ENCODE measurements around the gene FNDC4. TPM values are rescaled to one million over a fixed set of nuclear protein-coding genes. Genes with fewer than 3 reads are reported as not detected.
A peak's percentile ranks its signal among the peaks of the same experiment; 100 is the strongest.

Gene FNDC4
- total RNA-seq, 6 experiments from 2014 or later: 3.1 to 6.9 (median 5.4) TPM

DNA sequence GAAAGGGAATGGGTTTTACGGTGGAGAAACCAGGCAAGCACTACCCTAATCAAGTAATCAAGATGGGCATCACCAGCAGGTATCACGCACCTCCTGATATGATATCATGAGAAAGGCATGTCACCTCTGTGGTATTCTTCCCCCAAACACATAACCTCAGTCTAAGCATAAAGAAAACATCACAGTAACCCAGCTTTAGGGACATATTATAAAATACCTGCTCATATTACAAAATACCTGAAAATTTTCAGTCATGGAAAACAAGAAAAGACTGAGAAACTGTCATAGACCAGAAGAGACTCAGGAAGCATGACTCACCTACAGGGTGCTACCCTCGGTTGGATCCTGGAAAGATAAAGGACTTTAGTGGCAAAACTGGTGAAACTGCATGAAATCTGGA, 32.2 kb upstream of the FNDC4 start:
- Mint-ChIP-seq H3K4me3 (no peak overlapping the region), H3K27ac (no peak overlapping the region), H3K4me1 (ENCODE audit: low read depth) (no peaks in the 10 kb centered on the region), H3K9me3 (peaks cover 3% of the 10 kb centered on the region; the same call in 1 of the 2 replicates), H3K27me3 (ENCODE audit: insufficient read depth) (peaks cover 16% of the 10 kb centered on the region), H3K36me3 (ENCODE audit: low read depth) (no peaks in the 10 kb centered on the region)
- no peak for DNase-seq
- TF ChIP-seq CTCF (IDR thresholded peaks at IDR 0.05): no peak

- no peak overlapping the region for H3K4me3 Mint-ChIP-seq
Measured at GRCh38 chr2:27522400-27522945, 27.5 kb upstream of the FNDC4 start.

GRCh38 chr2:27520316-27520715, 25.3 kb upstream of the FNDC4 start:
- peaks cover 33% of the 10 kb centered on the region for H3K27me3 Mint-ChIP-seq (ENCODE audit: insufficient read depth)
- no peak overlapping the region for H3K27ac Mint-ChIP-seq
- H3K4me1 Mint-ChIP-seq (ENCODE audit: low read depth): no peaks in the 10 kb centered on the region
- TF ChIP-seq CTCF (IDR thresholded peaks at IDR 0.05): no peak
- no peak overlapping the region for H3K4me3 Mint-ChIP-seq
- H3K9me3 Mint-ChIP-seq: no peaks in the 10 kb centered on the region
- no peak for DNase-seq
- H3K36me3 Mint-ChIP-seq (ENCODE audit: low read depth): no peaks in the 10 kb centered on the region

More at GRCh38 chr2:27522400-27522945, 27.5 kb upstream of the FNDC4 start:
- Mint-ChIP-seq H3K27ac (no peak overlapping the region), H3K9me3 (no peaks in the 10 kb centered on the region), H3K27me3 (ENCODE audit: insufficient read depth) (peaks cover 22% of the 10 kb centered on the region), H3K36me3 (ENCODE audit: low read depth) (no peaks in the 10 kb centered on the region), H3K4me1 (ENCODE audit: low read depth) (no peaks in the 10 kb centered on the region)
- DNase-seq: no peak
- peak; percentile 28; the same call in 1 of the 2 replicates for TF ChIP-seq CTCF (IDR thresholded peaks at IDR 0.05)

- no peak for DNase-seq
- no peak for TF ChIP-seq CTCF (IDR thresholded peaks at IDR 0.05)
- Mint-ChIP-seq H3K9me3 (no peaks in the 10 kb centered on the region), H3K36me3 (ENCODE audit: low read depth) (no peaks in the 10 kb centered on the region), H3K27ac (no peak overlapping the region), H3K4me1 (ENCODE audit: low read depth) (no peaks in the 10 kb centered on the region), H3K27me3 (ENCODE audit: insufficient read depth) (peaks cover 30% of the 10 kb centered on the region), H3K4me3 (no peak overlapping the region)
Measured at GRCh38 chr2:27518782-27519113, 23.7 kb upstream of the FNDC4 start.

DNA sequence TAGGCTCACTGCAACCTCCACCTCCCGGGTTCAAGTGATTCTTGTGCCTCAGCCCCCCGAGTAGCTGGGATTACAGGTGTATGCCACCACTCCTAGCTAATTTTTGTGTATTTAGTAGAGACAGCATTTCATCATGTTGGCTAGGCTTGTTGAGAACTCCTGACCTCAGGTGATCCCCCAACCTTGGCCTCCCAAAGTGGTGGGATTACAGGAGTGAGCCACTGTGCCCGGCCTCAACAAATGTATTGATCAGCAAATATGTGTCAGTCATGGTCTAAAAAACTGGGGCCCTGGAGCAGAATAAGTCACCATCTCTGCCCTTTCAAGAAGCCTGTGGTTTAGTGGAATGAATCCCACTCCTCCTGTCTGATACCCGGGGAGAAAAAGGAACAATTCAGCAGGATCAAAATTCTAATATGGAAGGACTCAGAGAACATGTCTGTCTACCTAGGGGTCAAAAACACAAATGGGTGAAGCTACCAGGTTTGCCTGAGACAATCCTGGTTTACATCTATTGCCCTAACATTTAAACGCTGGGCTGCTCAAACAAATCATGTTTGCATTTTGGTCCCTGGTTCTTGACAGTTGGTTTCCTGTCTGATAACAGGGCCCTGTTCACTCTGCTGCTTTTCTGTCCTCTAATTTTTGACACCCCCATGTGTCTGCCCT, 23.2 kb upstream of the FNDC4 start:
- no peak for TF ChIP-seq CTCF (IDR thresholded peaks at IDR 0.05)
- Mint-ChIP-seq H3K36me3 (ENCODE audit: low read depth) (no peaks in the 10 kb centered on the region), H3K9me3 (no peaks in the 10 kb centered on the region), H3K4me1 (ENCODE audit: low read depth) (no peaks in the 10 kb centered on the region), H3K27me3 (ENCODE audit: insufficient read depth) (peaks cover 35% of the 10 kb centered on the region), H3K27ac (no peak overlapping the region), H3K4me3 (no peak overlapping the region)
- DNase-seq: no peak
